NCI-H446 (cell line): ENCODE results near the gene CACNA2D3.
"Not testable (repeated sequence)": the region's sequence is repeated elsewhere in the genome, so short reads cannot be mapped to it uniquely, and the experiment has no call there.

Experiments
- DNase-seq, 2 experiments: peaks; one replicate each; lab custom pipeline; 2025; lab: John Stamatoyannopoulos, UW

CACNA2D3 gene

GRCh38 chr3:54122324-54123002 is at the start of gene CACNA2D3:
CACNA2D3 (plus strand) TSS chr3:54122552.
- DNase-seq: no peak

GRCh38 chr3:54073386-54073785 is 49.0 kb upstream of the CACNA2D3 start:
- no peak for DNase-seq

GRCh38 chr3:54079314-54079713 is 43.0 kb upstream of the CACNA2D3 start:
- no peak for DNase-seq

GRCh38 chr3:54079730-54080325 is 42.5 kb upstream of the CACNA2D3 start:
- DNase-seq: no peak

DNA sequence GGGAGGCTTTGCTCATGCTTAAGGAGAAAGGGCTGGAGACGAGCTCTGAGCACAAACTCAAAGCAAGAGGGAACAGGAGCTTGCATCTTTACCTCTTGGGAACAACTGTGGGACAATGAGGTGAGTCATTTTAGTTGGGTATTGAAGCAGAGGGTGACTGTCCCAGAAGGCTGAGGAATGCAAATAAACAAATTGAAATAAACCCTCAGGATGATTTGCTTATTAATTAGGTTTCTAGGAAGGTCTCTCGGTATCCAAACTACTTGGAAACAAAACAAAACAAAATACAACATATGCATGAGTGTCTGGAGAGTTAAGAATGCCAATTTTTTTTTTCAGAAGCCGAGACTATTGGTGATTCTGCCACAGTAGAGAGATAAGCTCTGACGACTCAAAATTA is 38.4 kb upstream of the CACNA2D3 start:
- DNase-seq: no peak

- no peak for DNase-seq
These were observed 36.4 kb upstream of the CACNA2D3 start for GRCh38 chr3:54085936-54086335.

DNA sequence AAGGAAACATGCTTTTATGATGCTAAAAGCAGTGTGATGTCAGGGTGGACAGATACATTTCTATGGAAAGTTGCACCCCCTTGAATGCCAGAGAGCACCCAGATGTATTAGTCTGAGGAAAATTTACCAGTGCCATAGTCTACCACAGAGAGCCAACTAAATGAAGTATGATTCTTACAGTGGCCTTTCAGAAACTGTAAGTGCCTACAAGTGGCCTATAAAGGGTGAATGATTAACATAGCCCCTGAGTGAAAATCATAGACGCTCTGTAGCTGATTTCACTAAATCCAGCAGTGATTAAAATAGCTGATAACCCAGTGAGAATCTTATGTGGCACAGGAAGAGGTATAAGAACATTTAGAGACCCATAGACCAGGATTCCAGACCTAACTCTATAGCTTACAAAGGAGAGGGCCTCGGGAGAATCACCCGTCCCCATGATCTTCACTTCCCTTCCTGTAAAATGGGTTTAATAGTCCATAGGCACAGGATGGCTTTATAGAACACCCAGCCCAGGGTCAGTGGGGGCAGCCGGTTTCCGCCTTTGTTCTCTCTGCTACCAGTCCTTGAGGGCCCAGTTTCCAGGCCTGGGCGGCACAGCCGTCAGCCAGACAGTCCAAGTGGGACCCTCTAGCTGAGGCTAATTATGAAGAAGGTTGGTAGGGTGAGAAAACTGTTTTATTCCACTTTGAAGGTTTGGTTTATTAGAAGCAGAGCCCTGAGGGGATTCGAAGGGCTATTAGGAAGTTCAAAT is 35.5 kb upstream of the CACNA2D3 start:
- no peak for DNase-seq

- DNase-seq: no peak
These were observed 34.6 kb upstream of the CACNA2D3 start for GRCh38 chr3:54087581-54088410.

GRCh38 chr3:54093491-54094248 is 28.7 kb upstream of the CACNA2D3 start:
- DNase-seq: no peak

DNA sequence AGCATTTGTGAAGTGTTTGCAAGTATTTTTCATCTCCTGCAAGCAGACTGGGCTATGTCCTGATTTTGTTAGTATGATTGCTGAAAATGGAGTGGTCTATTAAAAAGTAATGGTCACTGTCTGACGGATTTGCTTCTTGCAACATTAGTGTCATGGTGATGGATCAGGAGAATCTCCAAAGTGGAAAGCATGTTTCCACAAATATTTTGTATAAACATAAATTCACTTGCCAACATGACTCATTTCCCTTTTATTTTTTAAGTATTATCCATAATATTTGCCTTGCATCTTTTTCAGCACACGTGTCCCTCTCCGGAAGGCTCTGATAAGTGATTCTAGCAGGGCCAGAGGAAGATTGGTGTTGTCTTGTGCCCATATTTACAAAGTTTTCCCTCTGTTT is 27.4 kb upstream of the CACNA2D3 start:
- DNase-seq: no peak

- no peak for DNase-seq
These were observed 23.0 kb upstream of the CACNA2D3 start for GRCh38 chr3:54099381-54099780.

DNA sequence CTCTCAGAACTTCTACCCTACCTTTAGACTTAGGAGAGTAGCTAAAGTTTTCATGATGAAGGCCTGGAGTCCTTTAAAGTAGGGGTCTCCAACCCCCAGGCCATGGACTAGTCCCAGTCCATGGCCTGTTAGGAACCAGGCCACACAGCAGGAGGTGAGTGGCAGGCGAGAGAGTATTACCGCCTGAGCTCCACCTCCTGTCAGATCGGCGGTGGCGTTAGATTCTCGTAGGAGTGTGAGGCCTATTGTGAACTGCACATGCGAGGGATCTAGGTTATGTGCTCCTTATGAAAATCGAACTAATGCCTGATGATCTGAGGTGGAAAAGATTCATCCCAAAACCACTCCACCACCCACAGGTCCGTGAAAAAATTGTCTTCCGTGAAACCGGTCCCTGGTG is 18.3 kb upstream of the CACNA2D3 start:
- DNase-seq: no peak

- not testable (repeated sequence) for DNase-seq
These were observed 6.2 kb upstream of the CACNA2D3 start for GRCh38 chr3:54116129-54116528.

GRCh38 chr3:54120657-54121413 is 1.5 kb upstream of the CACNA2D3 start:
- DNase-seq: no peak

- DNase-seq: no peak
These were observed 683 bp upstream of the CACNA2D3 start for GRCh38 chr3:54121414-54122323.

- DNase-seq: no peak
These were observed 837 bp downstream of the CACNA2D3 start for GRCh38 chr3:54123003-54123775.

DNA sequence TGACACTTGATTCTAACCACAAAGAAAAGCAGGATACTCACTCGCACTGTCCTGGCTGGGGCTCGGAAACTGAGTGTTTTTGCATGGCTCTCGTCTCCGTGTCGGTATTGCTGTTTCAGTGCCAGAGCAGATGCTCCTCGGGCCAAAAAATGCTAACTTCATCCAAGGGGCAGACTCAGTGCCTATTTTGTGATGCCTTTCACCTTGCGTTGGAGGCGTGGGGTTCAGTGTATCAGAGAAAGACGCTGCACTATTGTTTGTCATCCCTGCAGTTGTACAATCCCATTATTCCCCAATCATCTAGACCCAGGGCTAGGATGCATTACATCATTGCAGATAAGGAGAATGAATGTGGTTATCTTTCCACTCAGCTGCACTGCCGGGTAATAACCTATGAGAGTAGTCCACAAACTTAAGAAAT is 1.4 kb downstream of the CACNA2D3 start:
- no peak for DNase-seq

DNA sequence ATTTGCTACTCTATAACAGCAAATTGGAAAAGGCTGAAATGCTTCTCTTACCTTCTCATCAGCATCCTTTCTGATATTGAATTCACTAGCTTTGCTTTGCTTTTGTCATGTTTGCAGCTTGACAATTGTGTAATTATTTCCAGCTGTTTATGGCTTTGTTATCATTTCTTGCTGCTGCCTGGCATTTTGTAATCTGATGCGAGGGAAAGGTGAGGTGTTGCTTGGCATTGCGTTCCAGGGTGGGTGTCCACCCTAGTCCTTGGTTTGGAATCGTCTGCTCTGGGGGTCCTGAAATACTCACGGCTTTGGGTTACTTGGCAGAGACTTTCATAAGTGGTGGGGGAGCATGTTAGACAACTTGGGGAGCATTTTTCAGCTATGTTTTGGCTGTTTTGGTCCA is 2.9 kb downstream of the CACNA2D3 start:
- DNase-seq: no peak

DNA sequence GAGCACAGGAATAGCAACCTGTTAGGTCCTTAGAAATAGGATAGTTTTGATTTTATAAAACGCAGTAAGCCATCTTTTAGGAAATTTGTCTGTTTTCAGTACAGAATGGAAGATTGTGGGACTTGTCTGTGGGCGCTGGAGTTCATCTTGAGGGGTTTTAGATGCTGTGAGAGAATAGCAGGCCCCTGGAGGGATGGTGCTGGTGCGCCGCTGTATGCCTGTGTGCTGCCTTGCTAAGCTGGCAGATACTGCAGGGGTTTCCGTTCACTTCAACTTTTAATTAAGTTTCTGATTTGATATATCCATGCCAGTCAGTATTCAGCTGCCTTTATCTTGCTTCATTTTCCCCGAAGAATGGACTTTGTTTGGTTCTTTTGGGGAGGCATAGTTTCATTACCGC is 4.2 kb downstream of the CACNA2D3 start:
- DNase-seq: no peak
